Mesothelial cell of epicardium (in vitro differentiated cells): ENCODE results near the gene CXADR. TPM values are rescaled to one million over a fixed set of nuclear protein-coding genes. Genes with fewer than 3 reads are reported as not detected.
A peak's percentile ranks its signal among the peaks of the same experiment; 100 is the strongest.

Experiments
- DNase-seq, 2 experiments: peaks; one replicate each; pipeline ENCODE4 v3.0.0; 2021; ENCODE audit warnings: low spot score in 2 of 2; ENCODE audit not compliant: unreplicated experiment in 2 of 2
- H3K27ac Mint-ChIP-seq: 2 replicates; pipeline ENCODE4 v1.8.0; 2021; ENCODE audit warnings: mixed read lengths
- H3K27me3 Mint-ChIP-seq: 2 replicates; pipeline ENCODE4 v1.8.0; 2021; ENCODE audit warnings: low read depth, mixed read lengths
- H3K36me3 Mint-ChIP-seq: 2 replicates; pipeline ENCODE4 v1.8.0; 2021; ENCODE audit warnings: mixed read lengths
- H3K4me1 Mint-ChIP-seq: 2 replicates; pipeline ENCODE4 v1.8.0; 2021; ENCODE audit warnings: mixed read lengths
- H3K4me3 Mint-ChIP-seq: 2 replicates; pipeline ENCODE4 v1.8.0; 2021; ENCODE audit warnings: mild to moderate bottlenecking, moderate library complexity, mixed read lengths
- H3K9me3 Mint-ChIP-seq: 2 replicates; pipeline ENCODE4 v1.8.0; 2021; ENCODE audit warnings: mixed read lengths
- total RNA-seq: library from RNA; stranded (reverse); gene quantifications from 3 replicates; pipeline ENCODE4 v1.2.1, GENCODE V29; 2021
- TF ChIP-seq, protein P1 (sequence below): fragments of 200-600 bp; sonication (generic); IDR thresholded peaks from one replicate; pipeline ENCODE4 v1.5.0; 2021; ENCODE audit warnings: antibody characterized with exemption; ENCODE audit not compliant: unreplicated experiment

CXADR gene
- total RNA-seq, 1 donor from 2014 or later, result 37.5 TPM

GRCh38 chr21:17590430-17590829 is 77.6 kb downstream of the CXADR start:
- H3K36me3 Mint-ChIP-seq, result peaks cover 15% of the 10 kb centered on the region
- TF ChIP-seq, protein P1, sequence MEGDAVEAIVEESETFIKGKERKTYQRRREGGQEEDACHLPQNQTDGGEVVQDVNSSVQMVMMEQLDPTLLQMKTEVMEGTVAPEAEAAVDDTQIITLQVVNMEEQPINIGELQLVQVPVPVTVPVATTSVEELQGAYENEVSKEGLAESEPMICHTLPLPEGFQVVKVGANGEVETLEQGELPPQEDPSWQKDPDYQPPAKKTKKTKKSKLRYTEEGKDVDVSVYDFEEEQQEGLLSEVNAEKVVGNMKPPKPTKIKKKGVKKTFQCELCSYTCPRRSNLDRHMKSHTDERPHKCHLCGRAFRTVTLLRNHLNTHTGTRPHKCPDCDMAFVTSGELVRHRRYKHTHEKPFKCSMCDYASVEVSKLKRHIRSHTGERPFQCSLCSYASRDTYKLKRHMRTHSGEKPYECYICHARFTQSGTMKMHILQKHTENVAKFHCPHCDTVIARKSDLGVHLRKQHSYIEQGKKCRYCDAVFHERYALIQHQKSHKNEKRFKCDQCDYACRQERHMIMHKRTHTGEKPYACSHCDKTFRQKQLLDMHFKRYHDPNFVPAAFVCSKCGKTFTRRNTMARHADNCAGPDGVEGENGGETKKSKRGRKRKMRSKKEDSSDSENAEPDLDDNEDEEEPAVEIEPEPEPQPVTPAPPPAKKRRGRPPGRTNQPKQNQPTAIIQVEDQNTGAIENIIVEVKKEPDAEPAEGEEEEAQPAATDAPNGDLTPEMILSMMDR, result no peak
- no peaks in the 10 kb centered on the region for H3K9me3 Mint-ChIP-seq
- H3K27me3 Mint-ChIP-seq, result no peaks in the 10 kb centered on the region
- H3K4me1 Mint-ChIP-seq, result no peaks in the 10 kb centered on the region
- DNase-seq, result no peak
- no peak overlapping the region for H3K4me3 Mint-ChIP-seq
- H3K27ac Mint-ChIP-seq, result no peak overlapping the region

GRCh38 chr21:17597680-17598079 is 84.8 kb downstream of the CXADR start:
- no peak overlapping the region for H3K27ac Mint-ChIP-seq
- no peaks in the 10 kb centered on the region for H3K27me3 Mint-ChIP-seq
- peaks cover 47% of the 10 kb centered on the region for H3K36me3 Mint-ChIP-seq
- H3K9me3 Mint-ChIP-seq, result no peaks in the 10 kb centered on the region
- TF ChIP-seq, protein P1, result no peak
- DNase-seq, result no peak
- no peak overlapping the region for H3K4me3 Mint-ChIP-seq
- peaks cover 3% of the 10 kb centered on the region for H3K4me1 Mint-ChIP-seq

DNA sequence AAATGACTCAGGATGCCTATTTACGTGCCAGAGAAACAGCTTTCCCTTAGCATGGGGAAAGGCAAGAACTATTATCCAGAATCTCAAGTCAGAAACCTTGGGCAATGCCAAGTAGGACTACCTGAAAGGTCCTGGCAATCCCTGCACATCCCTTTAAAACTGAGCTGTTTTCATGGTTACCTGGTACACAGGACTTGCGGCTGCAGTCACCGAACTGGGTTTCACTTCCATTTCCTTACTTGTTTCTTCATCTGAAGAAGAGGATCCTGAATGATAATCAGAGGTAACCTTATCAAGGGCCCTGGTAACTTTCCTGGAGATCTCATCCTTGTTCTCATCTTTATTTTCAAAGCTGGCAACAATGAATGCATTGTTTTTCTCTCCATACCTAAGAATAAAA is 85.6 kb downstream of the CXADR start:
- Mint-ChIP-seq H3K4me1 (peaks cover 3% of the 10 kb centered on the region), H3K36me3 (peaks cover 50% of the 10 kb centered on the region), H3K4me3 (no peak overlapping the region), H3K9me3 (no peaks in the 10 kb centered on the region), H3K27me3 (no peaks in the 10 kb centered on the region), H3K27ac (no peak overlapping the region)
- DNase-seq, result no peak
- TF ChIP-seq, protein P1, result no peak

GRCh38 chr21:17602874-17603273 is 90.0 kb downstream of the CXADR start:
- no peaks in the 10 kb centered on the region for H3K9me3 Mint-ChIP-seq
- no peaks in the 10 kb centered on the region for H3K27me3 Mint-ChIP-seq
- DNase-seq, result no peak
- peak overlapping the region; percentile 7 for H3K27ac Mint-ChIP-seq
- H3K4me1 Mint-ChIP-seq, result peaks cover 6% of the 10 kb centered on the region
- H3K36me3 Mint-ChIP-seq, result peaks cover 50% of the 10 kb centered on the region
- TF ChIP-seq, protein P1, result no peak
- H3K4me3 Mint-ChIP-seq, result no peak overlapping the region

GRCh38 chr21:17607684-17608083 is 94.8 kb downstream of the CXADR start:
- Mint-ChIP-seq H3K36me3 (peaks cover 35% of the 10 kb centered on the region), H3K4me1 (peaks cover 34% of the 10 kb centered on the region), H3K9me3 (no peaks in the 10 kb centered on the region), H3K27ac (peak overlapping the region; percentile 77), H3K4me3 (no peak overlapping the region), H3K27me3 (no peaks in the 10 kb centered on the region)
- DNase-seq, result no peak
- TF ChIP-seq, protein P1, result no peak

GRCh38 chr21:17609681-17610080 is 96.8 kb downstream of the CXADR start:
- DNase-seq, result no peak
- H3K4me3 Mint-ChIP-seq, result peak overlapping the region; percentile 34
- H3K36me3 Mint-ChIP-seq, result peaks cover 17% of the 10 kb centered on the region
- no peaks in the 10 kb centered on the region for H3K27me3 Mint-ChIP-seq
- TF ChIP-seq, protein P1, result no peak
- H3K27ac Mint-ChIP-seq, result no peak overlapping the region
- peaks cover 37% of the 10 kb centered on the region for H3K4me1 Mint-ChIP-seq
- H3K9me3 Mint-ChIP-seq, result no peaks in the 10 kb centered on the region
